GM18508 (cell line): ENCODE data around the gene HOXD3.

Source experiments
- ATAC-seq: cut with Tn5 transposase; IDR thresholded peaks from one replicate; pipeline ENCODE4 v1.9.1; 2021; ENCODE audit warnings: moderate number of reproducible peaks; ENCODE audit not compliant: insufficient read depth, unreplicated experiment

Gene HOXD3

GRCh38 chr2:176148751-176149421 lies 8.2 kb upstream of the HOXD3 start:
- ATAC-seq: no peak

GRCh38 chr2:176149481-176149938 lies 7.6 kb upstream of the HOXD3 start:
- ATAC-seq: no peak

- no peak for ATAC-seq
Observed at GRCh38 chr2:176149939-176150583, 7.0 kb upstream of the HOXD3 start.

GRCh38 chr2:176150584-176151441 lies 6.3 kb upstream of the HOXD3 start:
- ATAC-seq: no peak

- ATAC-seq: no peak
Observed at GRCh38 chr2:176151442-176152287, 5.4 kb upstream of the HOXD3 start, which contains the start of gene HOXD4. TSS of gene HOXD4 (plus strand) at chr2:176151550. CDS start at chr2:176151634, 84 bp downstream.

- ATAC-seq: no peak
Observed at GRCh38 chr2:176152350-176153181, 4.5 kb upstream of the HOXD3 start.

- ATAC-seq: no peak
Observed at GRCh38 chr2:176154576-176155252, 2.4 kb upstream of the HOXD3 start.

- no peak for ATAC-seq
Observed at GRCh38 chr2:176155356-176156044, 1.6 kb upstream of the HOXD3 start.

- no peak for ATAC-seq
Observed at GRCh38 chr2:176156301-176156806, 753 bp upstream of the HOXD3 start.

- ATAC-seq: no peak
Observed at GRCh38 chr2:176157499-176158185, 535 bp downstream of the HOXD3 start.

- no peak for ATAC-seq
Observed at GRCh38 chr2:176158186-176158591, 1.1 kb downstream of the HOXD3 start.

- ATAC-seq: no peak
Observed at GRCh38 chr2:176158855-176159662, 2.0 kb downstream of the HOXD3 start.

GRCh38 chr2:176159663-176160250 lies 2.6 kb downstream of the HOXD3 start:
- no peak for ATAC-seq

- ATAC-seq: no peak
Observed at GRCh38 chr2:176160251-176160985, 3.3 kb downstream of the HOXD3 start.

GRCh38 chr2:176160986-176161824 lies 4.1 kb downstream of the HOXD3 start:
- no peak for ATAC-seq
